Measurements from ENCODE around the gene SSC5D. TPM values are rescaled to one million over a fixed set of nuclear protein-coding genes. Genes with fewer than 3 reads are reported as not detected.
A peak's percentile ranks its signal among the peaks of the same experiment; 100 is the strongest.

The SSC5D gene
- total and polyA plus RNA-seq, 10 donors, result 0.61 to 30.6 (median 16.2) TPM

DNA sequence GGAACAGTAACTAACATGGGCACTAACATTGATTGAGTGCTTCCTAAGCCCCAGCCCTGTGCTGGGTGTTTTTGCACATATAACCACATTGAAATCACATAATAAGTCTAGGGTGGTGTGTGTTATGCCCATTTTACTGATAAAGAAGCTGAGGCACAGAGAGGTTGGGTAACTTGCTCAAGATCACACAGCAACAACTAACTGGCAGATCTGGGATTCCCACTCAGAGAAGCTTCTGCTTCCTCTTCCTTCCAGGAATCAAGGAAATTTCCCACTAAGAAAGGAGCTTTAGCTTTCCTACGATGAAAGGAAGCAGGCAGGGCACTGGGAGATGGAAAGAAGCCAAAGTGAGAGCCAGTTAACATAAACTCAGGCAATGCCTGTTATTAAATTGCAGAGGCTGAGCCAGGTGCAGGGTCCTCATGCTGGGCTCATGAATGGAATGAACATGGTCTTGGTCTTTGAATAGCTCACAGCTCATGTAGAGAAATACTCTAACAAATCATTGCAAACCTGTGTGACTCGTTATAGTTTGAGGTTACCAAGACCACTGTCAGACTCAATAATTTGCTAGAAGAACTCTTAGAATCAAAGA lies 10.1 kb downstream of the SSC5D start:
- H3K9me3 ChIP-seq, result no peaks in the 10 kb centered on the region
- peaks cover 0 to 16% (median 9%) of the 10 kb centered on the region in 7 donors for H3K27me3 ChIP-seq (replicated peaks in 1 of 7)
- no peak for DNase-seq
- intact Hi-C loops (cut with DNase I; ENCODE audit: low total_unique reads), result no loop called here
- no peak overlapping the region for H3K27ac ChIP-seq
- H3K4me1 ChIP-seq, result peaks cover 0 to 8% (median 4%) of the 10 kb centered on the region in 6 donors
- peaks cover 0 to 31% (median 0%) of the 10 kb centered on the region in 6 donors for H3K36me3 ChIP-seq
- no peak overlapping the region for H3K4me3 ChIP-seq
- TF ChIP-seq, protein P1, sequence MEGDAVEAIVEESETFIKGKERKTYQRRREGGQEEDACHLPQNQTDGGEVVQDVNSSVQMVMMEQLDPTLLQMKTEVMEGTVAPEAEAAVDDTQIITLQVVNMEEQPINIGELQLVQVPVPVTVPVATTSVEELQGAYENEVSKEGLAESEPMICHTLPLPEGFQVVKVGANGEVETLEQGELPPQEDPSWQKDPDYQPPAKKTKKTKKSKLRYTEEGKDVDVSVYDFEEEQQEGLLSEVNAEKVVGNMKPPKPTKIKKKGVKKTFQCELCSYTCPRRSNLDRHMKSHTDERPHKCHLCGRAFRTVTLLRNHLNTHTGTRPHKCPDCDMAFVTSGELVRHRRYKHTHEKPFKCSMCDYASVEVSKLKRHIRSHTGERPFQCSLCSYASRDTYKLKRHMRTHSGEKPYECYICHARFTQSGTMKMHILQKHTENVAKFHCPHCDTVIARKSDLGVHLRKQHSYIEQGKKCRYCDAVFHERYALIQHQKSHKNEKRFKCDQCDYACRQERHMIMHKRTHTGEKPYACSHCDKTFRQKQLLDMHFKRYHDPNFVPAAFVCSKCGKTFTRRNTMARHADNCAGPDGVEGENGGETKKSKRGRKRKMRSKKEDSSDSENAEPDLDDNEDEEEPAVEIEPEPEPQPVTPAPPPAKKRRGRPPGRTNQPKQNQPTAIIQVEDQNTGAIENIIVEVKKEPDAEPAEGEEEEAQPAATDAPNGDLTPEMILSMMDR (IDR thresholded peaks at IDR 0.05 in 8 of 11, conservative IDR thresholded peaks at IDR 0.05 in 3 of 11), result no peak
- no peak for TF ChIP-seq POLR2A (IDR thresholded peaks at IDR 0.05)
- 28 to 71% (median 36%) methylated on average over 2 of the region's 2 CpGs for WGBS, 5 donors

DNA sequence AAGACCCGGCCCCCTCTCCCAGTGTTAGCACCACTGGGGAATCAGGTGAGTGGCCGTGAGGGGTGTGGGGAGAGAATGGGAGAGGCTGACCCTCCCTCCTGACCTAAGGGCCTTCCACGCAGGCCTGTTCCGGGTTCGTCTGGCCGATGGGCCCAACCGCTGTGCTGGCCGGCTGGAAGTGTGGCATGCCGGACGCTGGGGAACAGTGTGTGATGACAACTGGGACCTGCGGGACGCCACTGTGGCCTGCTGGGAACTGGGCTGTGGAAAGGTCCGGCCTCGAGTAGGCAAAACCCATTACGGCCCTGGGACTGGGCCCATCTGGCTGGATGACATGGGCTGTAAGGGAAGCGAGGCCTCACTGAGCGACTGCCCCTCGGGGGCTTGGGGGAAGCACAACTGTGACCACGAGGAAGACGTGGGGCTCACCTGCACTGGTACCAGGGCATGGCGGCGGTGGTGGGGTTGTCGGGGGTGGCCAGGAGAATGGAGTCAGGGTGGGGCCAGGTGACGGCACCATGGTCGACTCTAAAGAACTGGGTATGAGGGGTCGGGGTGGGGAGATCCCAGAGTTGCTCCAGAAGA lies 12.2 kb downstream of the SSC5D start:
- H3K9me3 ChIP-seq, result no peaks in the 10 kb centered on the region
- intact Hi-C loops (cut with DNase I; ENCODE audit: low total_unique reads), result loop anchor here (10.0 kb wide), 1 partner anchor 356 kb away; the partner anchor contains the start of gene TNNT1
- peaks cover 0 to 31% (median 0%) of the 10 kb centered on the region in 6 donors for H3K36me3 ChIP-seq
- WGBS, 5 donors, result 94 to 96% (median 95%) methylated on average over 21 to 26 of the region's 26 CpGs
- H3K4me3 ChIP-seq, result no peak overlapping the region
- H3K27ac ChIP-seq, result no peak overlapping the region
- peak in 2 of 3 donors; percentile 24 to 26 for TF ChIP-seq POLR2AphosphoS5 (IDR thresholded peaks at IDR 0.05)
- TF ChIP-seq, protein P1 (IDR thresholded peaks at IDR 0.05 in 8 of 11, conservative IDR thresholded peaks at IDR 0.05 in 3 of 11), result no peak
- DNase-seq, result no peak
- no peaks in the 10 kb centered on the region for H3K27me3 ChIP-seq (replicated peaks in 1 of 7)
- peaks cover 4 to 17% (median 15%) of the 10 kb centered on the region in 6 donors for H3K4me1 ChIP-seq

DNA sequence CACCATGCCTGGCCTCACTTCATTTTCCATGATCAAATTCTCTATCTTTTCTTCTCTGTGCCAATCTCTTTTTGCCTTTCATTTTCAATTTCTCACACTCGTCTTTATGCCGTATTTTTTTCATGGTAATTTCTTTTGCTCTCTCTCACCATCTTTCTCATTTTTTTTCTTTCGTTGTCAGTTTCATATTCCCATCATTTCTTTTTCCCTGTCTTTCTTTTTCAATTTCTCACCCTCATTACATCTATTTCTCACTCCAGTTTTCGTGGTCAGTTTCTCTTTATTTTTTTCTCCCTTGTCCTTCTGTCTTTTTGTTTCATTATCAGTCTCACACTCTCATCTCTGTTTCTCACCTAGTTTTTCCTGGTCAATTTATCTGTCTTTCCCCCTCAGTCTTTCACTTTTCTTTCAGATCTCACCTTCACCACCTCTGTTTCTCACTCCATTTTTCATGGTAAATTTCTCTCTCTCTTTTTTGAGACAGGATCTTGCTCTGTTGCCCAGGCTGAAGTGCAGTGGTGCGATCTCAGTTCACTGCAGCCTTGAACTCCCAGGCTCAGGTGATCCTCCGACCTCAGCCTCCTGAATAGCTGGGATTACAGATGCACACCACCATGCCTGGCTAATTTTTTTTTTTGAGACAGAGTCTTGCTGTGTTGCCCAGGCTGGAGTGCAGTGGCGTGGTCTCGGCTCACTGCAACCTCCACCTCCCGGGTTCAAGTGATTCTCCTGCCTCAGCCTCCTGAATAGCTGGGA lies 14.1 kb downstream of the SSC5D start:
- Histone ChIP-seq H3K4me3 (no peak overlapping the region), H3K9me3 (no peaks in the 10 kb centered on the region), H3K27me3 (replicated peaks in 1 of 7) (no peaks in the 10 kb centered on the region), H3K36me3 (peaks cover 0 to 31% (median 0%) of the 10 kb centered on the region in 6 donors), H3K27ac (no peak overlapping the region), H3K4me1 (peaks cover 4 to 17% (median 15%) of the 10 kb centered on the region in 6 donors)
- intact Hi-C loops (cut with DNase I; ENCODE audit: low total_unique reads), result loop anchor here (10.0 kb wide), 1 partner anchor 358 kb away; the partner anchor contains the start of gene TNNT1
- TF ChIP-seq, protein P1 (IDR thresholded peaks at IDR 0.05 in 8 of 11, conservative IDR thresholded peaks at IDR 0.05 in 3 of 11), result no peak
- TF ChIP-seq POLR2A (IDR thresholded peaks at IDR 0.05) (no peak), POLR2AphosphoS5 (IDR thresholded peaks at IDR 0.05) (no peak)
- no peak for DNase-seq
- WGBS, 5 donors, result 88 to 93% (median 90%) methylated on average over 8 to 9 of the region's 9 CpGs

DNA sequence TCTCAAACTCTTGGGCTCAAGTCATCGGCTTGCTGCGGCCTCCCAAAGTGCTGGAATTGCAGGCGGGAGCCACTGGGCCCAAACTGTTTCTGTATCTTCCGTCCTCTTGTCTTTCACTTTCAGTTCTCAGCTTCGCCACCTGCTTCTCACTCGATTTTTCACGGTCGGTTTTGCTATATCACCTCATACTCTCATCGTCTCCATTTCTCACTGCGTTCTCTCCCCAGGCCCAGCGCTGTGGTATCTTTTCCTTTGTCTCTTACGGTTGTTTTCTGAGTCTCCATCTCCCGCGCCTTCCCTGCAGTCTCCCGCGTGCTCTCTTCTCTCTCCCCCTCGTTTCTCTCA lies 14.9 kb downstream of the SSC5D start:
- no peak for DNase-seq
- H3K9me3 ChIP-seq, result no peaks in the 10 kb centered on the region
- WGBS, 5 donors, result 75 to 86% (median 81%) methylated on average over 17 of the region's 17 CpGs
- H3K27ac ChIP-seq, result peak overlapping the region in 4 of 8 donors; percentile 82 to 93 (median 87)
- H3K36me3 ChIP-seq, result peaks cover 0 to 26% (median 0%) of the 10 kb centered on the region in 6 donors
- peak overlapping the region in 7 of 8 donors; percentile 17 to 72 (median 49) for H3K4me3 ChIP-seq
- TF ChIP-seq POLR2AphosphoS5 (IDR thresholded peaks at IDR 0.05), result no peak
- no peak for TF ChIP-seq POLR2A (IDR thresholded peaks at IDR 0.05)
- TF ChIP-seq, protein P1 (IDR thresholded peaks at IDR 0.05 in 8 of 11, conservative IDR thresholded peaks at IDR 0.05 in 3 of 11), result no peak
- intact Hi-C loops (cut with DNase I; ENCODE audit: low total_unique reads), result loop anchor here (10.0 kb wide), 1 partner anchor 358 kb away; the partner anchor contains the start of gene TNNT1
- no peaks in the 10 kb centered on the region for H3K27me3 ChIP-seq (replicated peaks in 1 of 7)
- H3K4me1 ChIP-seq, result peaks cover 4 to 17% (median 15%) of the 10 kb centered on the region in 6 donors

Data from spleen (tissue), 11 donors.